ACHN (cell line): ENCODE data around the gene SLC36A2.
A peak's percentile ranks its signal among the peaks of the same experiment; 100 is the strongest.
"Not testable (repeated sequence)": the region's sequence is repeated elsewhere in the genome, so short reads cannot be mapped to it uniquely, and the experiment has no call there.

Experiments used
- DNase-seq: peaks from one replicate; pipeline ENCODE4 v3.0.0-alpha.2; 2015
- in situ Hi-C: cut with HindIII; loops from 2 replicates; pipeline ENCODE4 v1.10.0; 2017; ENCODE audit warnings: low sequenced_read_pairs, low pct_ligation_motif_present, low pct_unique_long_range_greater_than_20kb

The SLC36A2 gene

GRCh38 chr5:151338734-151339133, 8.6 kb downstream of the SLC36A2 start:
- DNase-seq, result no peak
- in situ Hi-C loops, result no loop called here

GRCh38 chr5:151332857-151333256, 14.5 kb downstream of the SLC36A2 start:
- DNase-seq, result no peak
- in situ Hi-C loops, result no loop called here

GRCh38 chr5:151328734-151329133, 18.6 kb downstream of the SLC36A2 start:
- in situ Hi-C loops, result no loop called here
- DNase-seq, result no peak

- no peak for DNase-seq
- in situ Hi-C loops, result no loop called here
Measured at GRCh38 chr5:151327585-151327984, 19.8 kb downstream of the SLC36A2 start.

- DNase-seq, result no peak
- in situ Hi-C loops, result no loop called here
Measured at GRCh38 chr5:151326266-151326665, 21.1 kb downstream of the SLC36A2 start.

- DNase-seq, result no peak
- in situ Hi-C loops, result no loop called here
Measured at GRCh38 chr5:151320481-151320880, 26.9 kb downstream of the SLC36A2 start.

GRCh38 chr5:151318850-151319732, 28.3 kb downstream of the SLC36A2 start:
- in situ Hi-C loops, result no loop called here
- peak; percentile 22 for DNase-seq

- in situ Hi-C loops, result no loop called here
Measured at GRCh38 chr5:151317871-151318270, 29.5 kb downstream of the SLC36A2 start.

GRCh38 chr5:151315998-151316597, 31.3 kb downstream of the SLC36A2 start:
- DNase-seq, result peak; percentile 52
- in situ Hi-C loops, result no loop called here

More at GRCh38 chr5:151317871-151318270, 29.5 kb downstream of the SLC36A2 start:
- no peak for DNase-seq

- in situ Hi-C loops, result no loop called here
Measured at GRCh38 chr5:151313357-151313756, 34.0 kb downstream of the SLC36A2 start.

GRCh38 chr5:151312756-151313324, 34.5 kb downstream of the SLC36A2 start:
- no peak for DNase-seq
- in situ Hi-C loops, result no loop called here

More at GRCh38 chr5:151313357-151313756, 34.0 kb downstream of the SLC36A2 start:
- DNase-seq, result no peak

- no peak for DNase-seq
- in situ Hi-C loops, result no loop called here
Measured at GRCh38 chr5:151310932-151311331, 36.4 kb downstream of the SLC36A2 start.

- in situ Hi-C loops, DNase-seq: not testable (repeated sequence)
Measured at GRCh38 chr5:151309821-151310220, 37.5 kb downstream of the SLC36A2 start.

GRCh38 chr5:151309266-151309665, 38.1 kb downstream of the SLC36A2 start:
- in situ Hi-C loops, DNase-seq: not testable (repeated sequence)

- DNase-seq, result no peak
- in situ Hi-C loops, result no loop called here
Measured at GRCh38 chr5:151303666-151304065, 43.7 kb downstream of the SLC36A2 start, which contains the start of gene SLC36A3. SLC36A3 (minus strand) TSS chr5:151303766; CDS start chr5:151303354, 412 bp downstream.

- in situ Hi-C loops, result no loop called here
- no peak for DNase-seq
Measured at GRCh38 chr5:151298063-151298855, 49.1 kb downstream of the SLC36A2 start.

- in situ Hi-C loops, result no loop called here
- DNase-seq, result no peak
Measured at GRCh38 chr5:151296974-151297373, 50.4 kb downstream of the SLC36A2 start.

GRCh38 chr5:151296478-151296830, 50.9 kb downstream of the SLC36A2 start:
- in situ Hi-C loops, result no loop called here
- DNase-seq, result no peak
